A549 (cell line): ENCODE results near the gene POC1B. TPM values are rescaled to one million over a fixed set of nuclear protein-coding genes. Genes with fewer than 3 reads are reported as not detected.

Source experiments
- ATAC-seq, 2 experiments: fragments of 200-7000 bp in 1 of 2; fragments of >200 bp in 1 of 2; cut with Nextera tagmentation in 1 of 2; cut with Tn5 transposase in 1 of 2; 3 replicates each; pipeline versions ENCODE4 v1.8.0 to v1.9.1; 2018 to 2020; ENCODE audit warnings: mild to moderate bottlenecking in 1 of 2, moderate library complexity in 1 of 2
- CTCF ChIA-PET: fragments of 300-600 bp; sonication (Branson Sonifier 250); formaldehyde crosslinking; extraction: SDS; loops from one replicate; lab custom pipeline; 2021; ENCODE audit warnings: antibody characterized with exemption, inconsistent platforms; lab: Yijun Ruan, JAX
- POLR2A ChIA-PET: fragments of 350-600 bp; formaldehyde crosslinking; extraction: SDS; loops from one replicate; lab custom pipeline; 2021; ENCODE audit warnings: antibody characterized with exemption, inconsistent platforms; lab: Yijun Ruan, JAX
- DNase-seq, 2 experiments: peaks; one replicate each; pipeline versions ENCODE4 v3.0.0 to v3.0.0-alpha.2; 2011 to 2016; ENCODE audit warnings: low read depth in 1 of 2, low spot score in 1 of 2
- FAIRE-seq: peaks from 2 replicates; lab custom pipeline; 2011; peaks lifted over from hg19 to GRCh38; lab: Jason Lieb, UNC
- H3K27ac ChIP-seq, 2 experiments: fragments of >200 bp; sonication (Bioruptor Twin); formaldehyde crosslinking; 3 replicates each; pipeline ENCODE4 v1.5.1; 2016 to 2017
- H3K4me1 ChIP-seq: fragments of >200 bp; sonication (Bioruptor Twin); formaldehyde crosslinking; 3 replicates; pipeline ENCODE4 v1.6.1; 2016
- H3K4me2 ChIP-seq: fragments of >200 bp; sonication (Bioruptor Twin); formaldehyde crosslinking; 3 replicates; pipeline ENCODE4 v1.6.1; 2016
- H3K4me3 ChIP-seq: fragments of >200 bp; sonication (Bioruptor Twin); formaldehyde crosslinking; 3 replicates; pipeline ENCODE4 v1.5.1; 2016
- H3K9me3 ChIP-seq: fragments of >200 bp; sonication (Bioruptor Twin); formaldehyde crosslinking; 3 replicates; pipeline ENCODE4 v1.6.1; 2016
- BHLHE40 ChIP-seq: IDR thresholded peaks from 2 replicates; pipeline ENCODE4 v1.6.1; 2012; ENCODE audit warnings: low read depth, low read length, inconsistent platforms
- CBX8 ChIP-seq: fragments of 200-600 bp; sonication (generic); IDR thresholded peaks from 2 replicates; pipeline ENCODE4 v1.6.1; 2016
- CHD2 ChIP-seq: fragments of 150-350 bp; IDR thresholded peaks from 2 replicates; pipeline ENCODE4 v1.6.1; 2014; ENCODE audit warnings: low read length; ENCODE audit not compliant: partially characterized antibody
- EHMT2 ChIP-seq: fragments of 200-600 bp; sonication (generic); IDR thresholded peaks from 2 replicates; pipeline ENCODE4 v1.6.1; 2016; ENCODE audit warnings: antibody characterized with exemption, low read depth, mild to moderate bottlenecking, moderate library complexity
- EP300 ChIP-seq, 2 experiments: fragments of >200 bp; sonication (Bioruptor Twin); formaldehyde crosslinking; IDR thresholded peaks; 2 replicates in 1 of 2; 3 replicates in 1 of 2; pipeline ENCODE4 v1.6.1; 2016 to 2017
- FOSB ChIP-seq: fragments of 250-450 bp; sonication (Bioruptor Pico); IDR thresholded peaks from 2 replicates; pipeline ENCODE4 v1.5.0; 2020; ENCODE audit warnings: mild to moderate bottlenecking, moderate library complexity
- HDAC2 ChIP-seq: fragments of 200-600 bp; sonication (generic); IDR thresholded peaks from 2 replicates; pipeline ENCODE4 v1.6.1; 2016
- HEYL ChIP-seq: fragments of 250-450 bp; sonication (Bioruptor Pico); IDR thresholded peaks from 2 replicates; pipeline ENCODE4 v1.8.0; 2021; ENCODE audit warnings: mild to moderate bottlenecking, moderate library complexity
- JUNB ChIP-seq: fragments of >200 bp; sonication (Bioruptor Twin); formaldehyde crosslinking; IDR thresholded peaks from 2 replicates; pipeline ENCODE4 v1.6.1; 2016
- KDM1A ChIP-seq: fragments of 200-600 bp; sonication (generic); IDR thresholded peaks from 2 replicates; pipeline ENCODE4 v1.6.1; 2016; ENCODE audit warnings: low read depth, mild to moderate bottlenecking
- MAFK ChIP-seq: fragments of 450-650 bp; IDR thresholded peaks from 2 replicates; pipeline ENCODE4 v1.6.1; 2014; ENCODE audit not compliant: partially characterized antibody
- MYC ChIP-seq: IDR thresholded peaks from 2 replicates; pipeline ENCODE4 v1.6.1; 2012; ENCODE audit warnings: mild to moderate bottlenecking, inconsistent platforms, low read length, improper control_type of control experiment, borderline replicate concordance
- NR3C1 ChIP-seq: fragments of >200 bp; sonication (Bioruptor Twin); formaldehyde crosslinking; IDR thresholded peaks from 3 replicates; pipeline ENCODE4 v1.6.1; 2017
- RAD21 ChIP-seq, 2 experiments: fragments of >200 bp in 1 of 2; sonication (Bioruptor Twin) in 1 of 2; formaldehyde crosslinking in 1 of 2; IDR thresholded peaks in 1 of 2; conservative IDR thresholded peaks in 1 of 2; 2 replicates in 1 of 2; 3 replicates in 1 of 2; pipeline ENCODE4 v1.6.1; 2012 to 2018; ENCODE audit warnings: inconsistent platforms in 1 of 2
- SREBF2 ChIP-seq: fragments of 450-650 bp; IDR thresholded peaks from 2 replicates; pipeline ENCODE4 v1.6.1; 2014; ENCODE audit warnings: mild to moderate bottlenecking, moderate library complexity
- TP53 ChIP-seq: fragments of 250-450 bp; sonication (Bioruptor Pico); IDR thresholded peaks from 2 replicates; pipeline ENCODE4 v1.5.0; 2021; ENCODE audit warnings: mild to moderate bottlenecking, moderate library complexity
- ZC3H11A ChIP-seq: fragments of 450-650 bp; IDR thresholded peaks from 2 replicates; pipeline ENCODE4 v1.6.1; 2014; ENCODE audit warnings: antibody characterized with exemption, mild to moderate bottlenecking
- ZFP36 ChIP-seq: fragments of 450-650 bp; IDR thresholded peaks from 2 replicates; pipeline ENCODE4 v1.6.1; 2014; ENCODE audit warnings: borderline replicate concordance; ENCODE audit not compliant: partially characterized antibody
- ZNF302 ChIP-seq: fragments of 250-450 bp; sonication (Bioruptor Pico); IDR thresholded peaks from 2 replicates; pipeline ENCODE4 v1.9.0; 2021; ENCODE audit warnings: inconsistent platforms, mild to moderate bottlenecking, moderate library complexity
- ZSCAN20 ChIP-seq: fragments of 250-450 bp; sonication (Bioruptor Pico); IDR thresholded peaks from 2 replicates; pipeline ENCODE4 v1.8.0; 2022; ENCODE audit warnings: mild to moderate bottlenecking, moderate library complexity
- WGBS: methylation state at CpG from one replicate; pipeline ENCODE4 v1.1.6; 2017; ENCODE audit errors: missing lambda C conversion rate; 5-methylcytosine and 5-hydroxymethylcytosine counted together
- polyA plus RNA-seq, 4 experiments: library from polyadenylated mRNA; depleted of rRNA in 3 of 4; stranded (reverse); fragments of >200 nt; fragmentation: RNase III in 1 of 4; extraction: RNeasy Plus Mini Kit Qiagen cat#74134 plus additional on column Dnase treatment in 1 of 4; gene quantifications; 2 replicates in 3 of 4; 3 replicates in 1 of 4; pipeline ENCODE4 v1.2.3, GENCODE V29; 2011 to 2017
- TF ChIP-seq, protein P1 (sequence below): fragments of >200 bp; sonication (Bioruptor Twin); formaldehyde crosslinking; IDR thresholded peaks from 3 replicates; pipeline ENCODE4 v1.6.1; 2016
- TF ChIP-seq, protein P2 (sequence below): fragments of >200 bp; sonication (Bioruptor Twin); formaldehyde crosslinking; IDR thresholded peaks from 2 replicates; pipeline ENCODE4 v1.6.1; 2016
- TF ChIP-seq, protein P3 (sequence below): fragments of 450-650 bp; IDR thresholded peaks from 2 replicates; pipeline ENCODE4 v1.6.1; 2014; ENCODE audit warnings: antibody characterized with exemption
- TF ChIP-seq, protein P4 (sequence below): IDR thresholded peaks from 2 replicates; pipeline ENCODE4 v1.6.1; 2012
- TF ChIP-seq, protein P5 (sequence below): fragments of 250-450 bp; sonication (Bioruptor Pico); IDR thresholded peaks from 2 replicates; pipeline ENCODE4 v1.5.0; 2020; ENCODE audit warnings: low read depth, mild to moderate bottlenecking, moderate library complexity
- TF ChIP-seq, protein P6 (sequence below): IDR thresholded peaks from 2 replicates; pipeline ENCODE4 v1.6.1; 2012; ENCODE audit warnings: low read depth, borderline replicate concordance

POC1B gene
- polyA plus RNA-seq, 2 of the 4 experiments (the other 2 are of a cell fraction): 10.8 to 38.6 TPM

DNA sequence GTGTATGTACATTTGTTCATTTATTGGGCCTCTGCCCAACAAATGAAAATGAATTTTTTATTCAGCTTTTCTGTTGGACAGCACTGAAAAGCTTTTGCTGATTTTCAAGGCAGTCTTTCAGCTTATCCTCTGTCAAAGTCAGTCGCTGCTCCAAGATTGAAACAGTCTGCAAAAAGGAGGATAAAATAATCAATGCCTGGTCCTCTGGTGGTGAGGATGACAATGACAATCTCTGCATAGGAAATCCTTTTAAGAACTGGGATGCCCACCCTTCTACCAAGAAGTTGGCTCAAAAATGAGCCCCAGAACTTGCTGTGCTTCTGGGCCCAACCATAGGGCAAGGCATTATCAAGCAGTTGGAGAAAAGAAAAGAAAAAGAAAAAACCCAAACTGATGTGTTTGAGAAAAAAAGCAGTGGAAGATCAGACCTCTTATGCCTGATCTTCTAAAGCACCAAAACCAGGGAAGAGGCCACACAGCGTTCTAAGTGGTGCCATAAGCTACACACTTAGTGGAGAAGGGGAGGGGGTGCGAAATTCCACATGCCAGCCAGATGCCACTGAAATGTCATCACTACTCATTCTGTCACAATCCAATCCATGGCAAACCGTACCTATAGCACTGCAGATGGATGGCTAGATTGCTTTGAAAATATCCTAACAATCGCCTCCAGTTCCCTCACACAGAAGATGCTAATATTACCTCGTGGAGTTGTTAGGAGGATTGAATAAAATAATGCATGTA lies 104.6 kb downstream of the POC1B start:
- no peak for DNase-seq
- POLR2A ChIA-PET: no interaction called here

DNA sequence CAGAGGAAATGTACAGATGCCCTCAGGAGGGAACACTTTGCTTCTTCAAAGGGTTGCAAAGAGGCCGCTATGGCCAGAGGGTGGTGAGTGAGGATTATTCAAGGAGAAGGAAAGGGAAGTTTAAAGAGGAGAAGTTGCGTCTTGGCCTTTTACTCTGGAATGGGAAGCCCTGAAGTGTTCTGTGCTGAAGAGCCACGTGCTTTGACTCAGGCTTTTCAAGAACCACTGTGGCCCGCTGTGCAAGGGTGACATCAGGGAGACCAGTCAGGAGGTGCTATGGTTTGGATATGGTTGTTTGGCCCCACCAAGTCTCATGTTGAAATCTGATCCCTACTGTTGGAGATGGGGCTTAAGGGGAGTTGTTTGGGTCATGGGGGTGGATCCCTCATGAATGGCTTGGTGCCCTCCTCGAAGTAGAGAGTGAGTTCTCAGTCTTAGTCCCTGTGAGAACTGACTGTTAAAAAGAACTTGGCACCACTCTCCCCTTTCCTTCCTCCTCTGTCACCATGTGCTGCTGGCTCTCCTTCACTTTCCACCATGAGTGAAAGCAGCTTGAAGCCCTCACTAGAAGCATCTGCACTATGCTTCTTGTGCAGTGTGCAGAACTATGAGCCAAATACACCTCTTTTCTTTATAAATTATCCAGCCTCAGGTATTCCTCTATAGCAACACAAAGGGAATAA lies 107.5 kb downstream of the POC1B start:
- CTCF ChIA-PET: no interaction called here
- ATAC-seq (no peak), DNase-seq (no peak), FAIRE-seq (no peak)
- Histone ChIP-seq H3K9me3 (no peaks in the 10 kb centered on the region), H3K4me1 (peaks cover 15% of the 10 kb centered on the region), H3K4me2 (no peak overlapping the region; the same call in 2 of the 3 replicates), H3K4me3 (no peak overlapping the region), H3K27ac (peak overlapping the region in 1 of 2 experiments; percentile 24; a peak in 2 of 6 replicates)
- TF ChIP-seq, protein P1, sequence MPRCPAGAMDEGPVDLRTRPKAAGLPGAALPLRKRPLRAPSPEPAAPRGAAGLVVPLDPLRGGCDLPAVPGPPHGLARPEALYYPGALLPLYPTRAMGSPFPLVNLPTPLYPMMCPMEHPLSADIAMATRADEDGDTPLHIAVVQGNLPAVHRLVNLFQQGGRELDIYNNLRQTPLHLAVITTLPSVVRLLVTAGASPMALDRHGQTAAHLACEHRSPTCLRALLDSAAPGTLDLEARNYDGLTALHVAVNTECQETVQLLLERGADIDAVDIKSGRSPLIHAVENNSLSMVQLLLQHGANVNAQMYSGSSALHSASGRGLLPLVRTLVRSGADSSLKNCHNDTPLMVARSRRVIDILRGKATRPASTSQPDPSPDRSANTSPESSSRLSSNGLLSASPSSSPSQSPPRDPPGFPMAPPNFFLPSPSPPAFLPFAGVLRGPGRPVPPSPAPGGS: no peak
- TF ChIP-seq, protein P2, sequence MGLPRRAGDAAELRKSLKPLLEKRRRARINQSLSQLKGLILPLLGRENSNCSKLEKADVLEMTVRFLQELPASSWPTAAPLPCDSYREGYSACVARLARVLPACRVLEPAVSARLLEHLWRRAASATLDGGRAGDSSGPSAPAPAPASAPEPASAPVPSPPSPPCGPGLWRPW: no peak
- no peak for TF ChIP-seq CBX8
- TF ChIP-seq, protein P3, sequence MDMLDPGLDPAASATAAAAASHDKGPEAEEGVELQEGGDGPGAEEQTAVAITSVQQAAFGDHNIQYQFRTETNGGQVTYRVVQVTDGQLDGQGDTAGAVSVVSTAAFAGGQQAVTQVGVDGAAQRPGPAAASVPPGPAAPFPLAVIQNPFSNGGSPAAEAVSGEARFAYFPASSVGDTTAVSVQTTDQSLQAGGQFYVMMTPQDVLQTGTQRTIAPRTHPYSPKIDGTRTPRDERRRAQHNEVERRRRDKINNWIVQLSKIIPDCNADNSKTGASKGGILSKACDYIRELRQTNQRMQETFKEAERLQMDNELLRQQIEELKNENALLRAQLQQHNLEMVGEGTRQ: no peak
- TF ChIP-seq HDAC2: no peak
- TF ChIP-seq, protein P4, sequence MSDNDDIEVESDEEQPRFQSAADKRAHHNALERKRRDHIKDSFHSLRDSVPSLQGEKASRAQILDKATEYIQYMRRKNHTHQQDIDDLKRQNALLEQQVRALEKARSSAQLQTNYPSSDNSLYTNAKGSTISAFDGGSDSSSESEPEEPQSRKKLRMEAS: no peak
- TF ChIP-seq ZSCAN20 (CRISPR knock-in tag): no peak
- no peak for TF ChIP-seq EP300 (IDR thresholded peaks at IDR 0.05)
- TF ChIP-seq HEYL (CRISPR knock-in tag): no peak
- TF ChIP-seq, protein P5, sequence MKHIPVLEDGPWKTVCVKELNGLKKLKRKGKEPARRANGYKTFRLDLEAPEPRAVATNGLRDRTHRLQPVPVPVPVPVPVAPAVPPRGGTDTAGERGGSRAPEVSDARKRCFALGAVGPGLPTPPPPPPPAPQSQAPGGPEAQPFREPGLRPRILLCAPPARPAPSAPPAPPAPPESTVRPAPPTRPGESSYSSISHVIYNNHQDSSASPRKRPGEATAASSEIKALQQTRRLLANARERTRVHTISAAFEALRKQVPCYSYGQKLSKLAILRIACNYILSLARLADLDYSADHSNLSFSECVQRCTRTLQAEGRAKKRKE (CRISPR knock-in tag): no peak
- TF ChIP-seq CHD2: no peak
- TF ChIP-seq ZC3H11A: no peak
- POLR2A ChIA-PET: no interaction called here
- whole genome bisulfite sequencing: 85% methylated on average over 5 of the region's 5 CpGs

More for the DNA sequence above, 104.6 kb downstream of the POC1B start:
- Histone ChIP-seq H3K9me3 (no peaks in the 10 kb centered on the region), H3K27ac (no peak overlapping the region), H3K4me1 (peaks cover 15% of the 10 kb centered on the region), H3K4me3 (no peak overlapping the region), H3K4me2 (no peak overlapping the region)
- peak in 1 of 2 experiments; percentile 55; a peak in 3 of 6 replicates for ATAC-seq
- CTCF ChIA-PET: interaction anchor here (1.2 to 2.3 kb wide), 2 partner anchors 20 to 402 kb away, joined by 5 to 6 read pairs; no protein-coding TSS in a partner anchor
- 0 out of 5 replicates have a peak, but pooled peaks of 1 of the 2 experiments have one; percentile 17 for TF ChIP-seq RAD21 (conservative IDR thresholded peaks at IDR 0.05 in 1 of 2, IDR thresholded peaks at IDR 0.05 in 1 of 2)
- TF ChIP-seq MYC: no peak
- FAIRE-seq: no peak
- WGBS: 82% methylated on average over 6 of the region's 6 CpGs

DNA sequence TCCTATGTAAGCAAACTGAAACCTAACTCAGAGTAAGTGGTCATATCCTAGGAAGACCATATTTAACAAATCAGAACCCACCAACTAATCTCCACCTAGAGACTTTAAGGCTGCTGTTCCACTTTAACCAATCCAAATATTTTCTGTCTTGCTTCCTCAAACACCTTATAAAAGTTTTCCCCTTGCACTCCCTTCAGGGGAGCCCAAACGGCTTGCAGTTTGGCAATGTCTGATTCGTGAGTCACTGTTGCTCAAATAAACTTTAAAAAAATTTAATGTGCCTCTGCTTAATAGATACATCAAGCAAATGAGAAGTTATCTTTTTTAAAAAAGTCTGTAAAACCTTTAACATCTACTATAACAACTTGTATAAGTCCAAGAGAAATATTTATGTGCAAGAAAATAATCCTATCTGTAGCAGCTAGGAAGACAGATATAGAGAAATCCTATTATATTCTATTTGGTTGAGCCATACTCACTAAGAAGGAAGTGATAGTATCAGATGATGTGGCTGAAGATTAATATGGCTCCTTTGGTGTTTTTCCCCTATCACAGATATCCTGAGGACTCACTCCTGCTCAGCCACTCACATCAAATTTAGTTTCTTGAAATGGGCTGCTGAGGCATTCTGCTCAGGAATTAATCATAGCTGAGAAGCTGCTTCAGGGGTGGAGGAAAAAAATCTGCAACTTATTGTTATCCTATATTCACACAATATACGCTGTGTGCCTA lies 108.4 kb downstream of the POC1B start:
- H3K27ac ChIP-seq: peak overlapping the region in 1 of 2 experiments; percentile 24; a peak in 3 of 6 replicates
- H3K4me2 ChIP-seq: peak overlapping the region; percentile 50
- ChIA-PET CTCF (no interaction called here), POLR2A (no interaction called here)
- 47% methylated on average over 3 of the region's 3 CpGs for WGBS
- H3K4me3 ChIP-seq: no peak overlapping the region
- ATAC-seq (peak; percentile 39 to 75; a peak in 3 of 6 replicates), DNase-seq (peak in 1 of 2 experiments; percentile 34), FAIRE-seq (no peak)
- H3K9me3 ChIP-seq: no peaks in the 10 kb centered on the region
- TF ChIP-seq NR3C1 (no peak), EHMT2 (no peak), FOSB (no peak), HDAC2 (no peak), ZNF302 (no peak), ZFP36 (no peak), MAFK (no peak), TP53 (CRISPR knock-in tag) (no peak), BHLHE40 (no peak), SREBF2 (no peak), KDM1A (no peak), JUNB (no peak), RAD21 (conservative IDR thresholded peaks at IDR 0.05 in 1 of 2, IDR thresholded peaks at IDR 0.05 in 1 of 2) (no peak), ZSCAN20 (CRISPR knock-in tag) (no peak), EP300 (IDR thresholded peaks at IDR 0.05) (no peak), ZC3H11A (no peak)
- TF ChIP-seq, protein P6, sequence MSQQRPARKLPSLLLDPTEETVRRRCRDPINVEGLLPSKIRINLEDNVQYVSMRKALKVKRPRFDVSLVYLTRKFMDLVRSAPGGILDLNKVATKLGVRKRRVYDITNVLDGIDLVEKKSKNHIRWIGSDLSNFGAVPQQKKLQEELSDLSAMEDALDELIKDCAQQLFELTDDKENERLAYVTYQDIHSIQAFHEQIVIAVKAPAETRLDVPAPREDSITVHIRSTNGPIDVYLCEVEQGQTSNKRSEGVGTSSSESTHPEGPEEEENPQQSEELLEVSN: no peak
- peaks cover 15% of the 10 kb centered on the region for H3K4me1 ChIP-seq
